Fibroblast of pulmonary artery (primary cell): ENCODE results near the gene PRKG1.

Source experiments
- DNase-seq: peaks from one replicate; pipeline ENCODE4 v3.0.0-alpha.2; 2010; ENCODE audit warnings: low read depth
- H3K4me3 ChIP-seq: replicated peaks from 2 replicates; pipeline ENCODE4 v1.5.1; 2011; ENCODE audit warnings: low read depth, mild to moderate bottlenecking, control low read depth, low read length, moderate library complexity
- CTCF ChIP-seq: IDR thresholded peaks from 2 replicates; pipeline ENCODE4 v1.5.1; 2011; ENCODE audit warnings: mild to moderate bottlenecking, control low read depth, low read length, inconsistent platforms; ENCODE audit errors: missing control alignments

Gene PRKG1

GRCh38 chr10:51368943-51369342 lies 294.7 kb downstream of the PRKG1 start:
- H3K4me3 ChIP-seq, result no peak overlapping the region
- DNase-seq, result no peak
- no peak for TF ChIP-seq CTCF

GRCh38 chr10:51369903-51370302 lies 295.6 kb downstream of the PRKG1 start:
- peak; percentile 39 for DNase-seq
- no peak overlapping the region for H3K4me3 ChIP-seq
- no peak for TF ChIP-seq CTCF

GRCh38 chr10:51371743-51372142 lies 297.5 kb downstream of the PRKG1 start:
- H3K4me3 ChIP-seq, result no peak overlapping the region
- no peak for DNase-seq
- TF ChIP-seq CTCF, result no peak

GRCh38 chr10:51375790-51376189 lies 301.5 kb downstream of the PRKG1 start:
- no peak for DNase-seq
- no peak overlapping the region for H3K4me3 ChIP-seq
- no peak for TF ChIP-seq CTCF

GRCh38 chr10:51377070-51377931 lies 303.0 kb downstream of the PRKG1 start:
- TF ChIP-seq CTCF, result no peak
- no peak for DNase-seq
- H3K4me3 ChIP-seq, result no peak overlapping the region

- H3K4me3 ChIP-seq, result no peak overlapping the region
- TF ChIP-seq CTCF, result no peak
- DNase-seq, result no peak
Observed at GRCh38 chr10:51377932-51378599, 303.8 kb downstream of the PRKG1 start.
